ENCODE data around the gene CD1C. TPM values are rescaled to one million over a fixed set of nuclear protein-coding genes. Genes with fewer than 3 reads are reported as not detected.

The CD1C gene
- total and polyA plus RNA-seq, 9 of the 15 experiments (the other 6 are each of a cell fraction or from before 2014, with no cell fraction given): not detected

GRCh38 chr1:158333405-158334155 lies 43.9 kb downstream of the CD1C start:
- intact Hi-C loops (cut with micrococcal nuclease): no loop called here
- in situ Hi-C loops (cut with MboI): no loop called here

More at GRCh38 chr1:158333405-158334155, 43.9 kb downstream of the CD1C start:
- ATAC-seq (no peak), DNase-seq (ENCODE audit: extremely low read depth in 1 of 4, low spot score in 3 of 4) (no peak), FAIRE-seq (no peak)
- ChIA-PET POLR2A (no interaction called here), CTCF (ENCODE audit: low intra/inter-chr PET ratio) (interaction anchor here (0.7 kb wide), 1 partner anchor 140 kb away, joined by 3 read pairs; no protein-coding TSS in a partner anchor)
- H3K4me2 ChIP-seq (ENCODE audit: insufficient read depth, low read length): no peak overlapping the region
- no peaks in the 10 kb centered on the region for H3K9me1 ChIP-seq (ENCODE audit: control insufficient read depth, insufficient read depth, low read length)
- TF ChIP-seq HES1 (IDR thresholded peaks at IDR 0.05; ENCODE audit: low read depth): no peak
- TF ChIP-seq PURB (CRISPR knock-in tag; IDR thresholded peaks at IDR 0.05; ENCODE audit: low read depth): no peak
- no peak for TF ChIP-seq NFATC3 (IDR thresholded peaks at IDR 0.05)
- TF ChIP-seq TCF7L2 (IDR thresholded peaks at IDR 0.05; ENCODE audit: low read depth, low read length): no peak
- no peak for TF ChIP-seq TCF3 (CRISPR knock-in tag; IDR thresholded peaks at IDR 0.05)
- H3K4me1 ChIP-seq (replicated peaks in 1 of 2; ENCODE audit: control insufficient read depth in 2 of 2, insufficient read depth in 2 of 2, low read length in 2 of 2): no peaks in the 10 kb centered on the region; a peak in 1 of 5 replicates
- no peak overlapping the region for H3K4me3 ChIP-seq
- H3K79me2 ChIP-seq (ENCODE audit: control insufficient read depth, insufficient read depth, low read length): no peaks in the 10 kb centered on the region
- H3K27ac ChIP-seq (ENCODE audit: extremely low read depth, low read depth, low read length): no peak overlapping the region
- no peaks in the 10 kb centered on the region for H4K20me1 ChIP-seq (replicated peaks; ENCODE audit: control insufficient read depth, insufficient read depth, low read length)
- H3K9ac ChIP-seq (ENCODE audit: insufficient read depth in 1 of 2, low read depth in 2 of 2, low read length in 2 of 2): no peak overlapping the region
- under 1% methylated on average over 8 of the region's 8 CpGs for WGBS (ENCODE audit: insufficient coverage, low coverage, missing lambda C conversion rate)
- H3K27me3 ChIP-seq (ENCODE audit: control insufficient read depth in 2 of 2, insufficient read depth in 2 of 2, low read length in 2 of 2): no peaks in the 10 kb centered on the region
- no peaks in the 10 kb centered on the region for H3K36me3 ChIP-seq (ENCODE audit: control insufficient read depth, insufficient read depth, low read length)
- no TSS peak for BruUV-seq (replicated peaks)
- H2AFZ ChIP-seq (ENCODE audit: low read depth, low read length): no peak overlapping the region
- no peaks in the 10 kb centered on the region for H3K9me3 ChIP-seq (replicated peaks; ENCODE audit: control insufficient read depth, insufficient read depth, low read depth, low read length)
